Stimulated activated CD8-positive, alpha-beta memory T cell treated with anti-CD3 and anti-CD28 coated beads, Interleukin-15, amount 100 ng/mL, for 24 hours (primary cell): Measurements from ENCODE around the gene DYNC2H1.

Experiments used
- DNase-seq: peaks from one replicate; pipeline ENCODE4 v3.0.0-alpha.2; 2020; ENCODE audit warnings: low read depth

The DYNC2H1 gene

GRCh38 chr11:103108933-103109817 is at the start of gene DYNC2H1:
Gene DYNC2H1, plus strand, starts transcription at chr11:103109426. Its CDS starts 149 bp downstream, at chr11:103109575.
- peak; percentile 75 for DNase-seq

GRCh38 chr11:103061656-103062055 is 47.6 kb upstream of the DYNC2H1 start:
- DNase-seq, result no peak

- no peak for DNase-seq
These were observed 42.1 kb upstream of the DYNC2H1 start for GRCh38 chr11:103067118-103067517.

GRCh38 chr11:103069367-103069766 is 39.9 kb upstream of the DYNC2H1 start:
- no peak for DNase-seq

GRCh38 chr11:103070142-103070541 is 39.1 kb upstream of the DYNC2H1 start:
- DNase-seq, result no peak

GRCh38 chr11:103071008-103071407 is 38.2 kb upstream of the DYNC2H1 start:
- DNase-seq, result no peak

GRCh38 chr11:103076361-103076760 is 32.9 kb upstream of the DYNC2H1 start:
- no peak for DNase-seq

GRCh38 chr11:103077554-103077953 is 31.7 kb upstream of the DYNC2H1 start:
- no peak for DNase-seq

- DNase-seq, result no peak
These were observed 30.5 kb upstream of the DYNC2H1 start for GRCh38 chr11:103078710-103079109.

GRCh38 chr11:103079833-103080232 is 29.4 kb upstream of the DYNC2H1 start:
- no peak for DNase-seq

- DNase-seq, result no peak
These were observed 23.4 kb upstream of the DYNC2H1 start for GRCh38 chr11:103085758-103086365.

- DNase-seq, result no peak
These were observed 22.8 kb upstream of the DYNC2H1 start for GRCh38 chr11:103086461-103086860.

- DNase-seq, result no peak
These were observed 18.0 kb upstream of the DYNC2H1 start for GRCh38 chr11:103091064-103091800.

- DNase-seq, result peak; percentile 89
These were observed 17.3 kb upstream of the DYNC2H1 start, which contains the start of gene DCUN1D5 for GRCh38 chr11:103091801-103092524. Gene DCUN1D5, minus strand, starts transcription at chr11:103092160. Its CDS starts 288 bp downstream, at chr11:103091872.

GRCh38 chr11:103097279-103097678 is 11.9 kb upstream of the DYNC2H1 start:
- no peak for DNase-seq

- no peak for DNase-seq
These were observed 677 bp downstream of the DYNC2H1 start for GRCh38 chr11:103109818-103110388.

- no peak for DNase-seq
These were observed 1.2 kb downstream of the DYNC2H1 start for GRCh38 chr11:103110391-103110790.

GRCh38 chr11:103111400-103111799 is 2.2 kb downstream of the DYNC2H1 start:
- no peak for DNase-seq

GRCh38 chr11:103112364-103112763 is 3.1 kb downstream of the DYNC2H1 start:
- no peak for DNase-seq

GRCh38 chr11:103114836-103115235 is 5.6 kb downstream of the DYNC2H1 start:
- no peak for DNase-seq

GRCh38 chr11:103125462-103125861 is 16.2 kb downstream of the DYNC2H1 start:
- DNase-seq, result no peak
